Adrenal gland (tissue), 12 donors: ENCODE measurements around the gene NIN. TPM values are rescaled to one million over a fixed set of nuclear protein-coding genes. Genes with fewer than 3 reads are reported as not detected.

Source experiments
- DNase-seq, 7 donors: peaks; one replicate each; pipeline ENCODE4 v3.0.0-alpha.2; 2019 to 2020
- H3K27ac ChIP-seq, 5 donors: fragments of 200-600 bp; sonication (generic) in 4 of 5; 1 replicate in 3 of 5; 2 replicates in 2 of 5; pipeline versions ENCODE4 v1.5.1 to v1.8.0; 2016 to 2020; ENCODE audit warnings: mild to moderate bottlenecking in 1 of 5
- H3K27me3 ChIP-seq: fragments of 200-600 bp; 2 replicates; pipeline ENCODE4 v1.8.0; 2021
- H3K36me3 ChIP-seq, 2 donors: fragments of 200-600 bp; replicated peaks in 1 of 2; 1 replicate in 1 of 2; 2 replicates in 1 of 2; pipeline versions ENCODE4 v1.5.1 to v1.8.0; 2018 to 2022
- H3K4me1 ChIP-seq, 2 donors: fragments of 200-600 bp; replicated peaks in 1 of 2; 1 replicate in 1 of 2; 2 replicates in 1 of 2; pipeline versions ENCODE4 v1.5.1 to v1.8.0; 2018 to 2021
- H3K4me3 ChIP-seq, 4 donors: fragments of 200-600 bp; sonication (generic) in 3 of 4; one replicate each; pipeline ENCODE4 v1.5.1; 2016 to 2018
- H3K9me3 ChIP-seq, 3 donors: fragments of 200-600 bp; sonication (generic) in 1 of 3; replicated peaks in 1 of 3; 1 replicate in 2 of 3; 2 replicates in 1 of 3; pipeline versions ENCODE4 v1.5.1 to v1.8.0; 2016 to 2021
- CTCF ChIP-seq, 6 experiments: fragments of 450-650 bp in 4 of 6; fragments of 200-600 bp in 2 of 6; sonication (generic) in 1 of 6; IDR thresholded peaks; 1 replicate in 5 of 6; 2 replicates in 1 of 6; pipeline versions ENCODE4 v1.5.1 to v1.8.0; 2016 to 2021; ENCODE audit warnings: antibody characterized with exemption in 6 of 6, mild to moderate bottlenecking in 2 of 6, moderate library complexity in 1 of 6
- POLR2A ChIP-seq, 2 donors: fragments of 450-650 bp; IDR thresholded peaks; one replicate each; pipeline ENCODE4 v1.6.1; 2017; ENCODE audit warnings: antibody characterized with exemption in 2 of 2, mild to moderate bottlenecking in 2 of 2, moderate library complexity in 1 of 2
- WGBS, 4 donors: extraction: QIAGEN DNeasy Blood & Tissue Kit in 2 of 4; methylation state at CpG; one replicate each; pipeline versions ENCODE4 v1.1.5 to v1.1.7; 2013 to 2017; 5-methylcytosine and 5-hydroxymethylcytosine counted together
- intact Hi-C, 2 donors: fragments of 100-400 bp; cut with DNase I; formaldehyde crosslinking; loops; one replicate each; pipeline versions ENCODE4 v1.14.1 to v1.15.0; 2022 to 2023
- polyA plus RNA-seq, 3 donors: library from polyadenylated mRNA; stranded (reverse); fragments of 200-250 nt in 2 of 3; fragments of 350-450 nt in 1 of 3; fragmentation: Illumina TruSeq in 1 of 3; extraction: RNeasy Lipid Tissue Mini Kit (QIAGEN cat#74804) in 1 of 3; gene quantifications; one replicate each; pipeline ENCODE4 v1.2.3, GENCODE V29; 2013 to 2014
- small RNA-seq, 2 donors: library from RNA; depleted of rRNA; stranded (forward); fragments of <200 nt; gene quantifications; one replicate each; pipeline ENCODE3, GENCODE V24; 2016
- total RNA-seq, 9 donors: library from RNA; depleted of rRNA in 4 of 9; stranded (reverse); fragments of >200 nt in 4 of 9; fragments of 120-200 nt in 1 of 9; fragmentation: NEBNext Ultra II Directional in 1 of 9; extraction: Animal tissue kit (Norgen Biotek cat#: 25700) in 1 of 9; gene quantifications; one replicate each; pipeline versions ENCODE4 v1.1.0 to v1.2.4, GENCODE V29; 2013 to 2023
- donor health status: healthy with polysubstance abuse.
- donor health status: Bipolar disorder and iron deficiency.
- donor health status: DM: yes; HTN: yes; CAD: no.
- donor health status: DM: no; HTN: no; CAD: no.
- donor health status: DM: no; HTN: no; CAD: no.
- donor health status: DM: yes; HTN: yes; CAD: no.

Gene NIN
- total and polyA plus RNA-seq, 12 donors: 3.0 to 66.1 (median 17.9) TPM

GRCh38 chr14:50676814-50677516 is 154.0 kb downstream of the NIN start:
- no peak for DNase-seq
- WGBS, 4 donors: 84 to 91% (median 88%) methylated on average over 7 of the region's 7 CpGs
- H3K27me3 ChIP-seq: no peaks in the 10 kb centered on the region
- H3K27ac ChIP-seq: peak overlapping the region in 3 of 5 donors; percentile 8 to 57 (median 53)
- H3K4me1 ChIP-seq: peaks cover 7 to 22% of the 10 kb centered on the region in 2 donors
- H3K4me3 ChIP-seq: no peak overlapping the region
- H3K36me3 ChIP-seq: no peaks in the 10 kb centered on the region
- H3K9me3 ChIP-seq: no peaks in the 10 kb centered on the region
- no peak for TF ChIP-seq POLR2A (IDR thresholded peaks at IDR 0.05)
- TF ChIP-seq CTCF (IDR thresholded peaks at IDR 0.05): no peak
- intact Hi-C loops: no loop called here

GRCh38 chr14:50675597-50675996 is 155.4 kb downstream of the NIN start:
- Histone ChIP-seq H3K36me3 (no peaks in the 10 kb centered on the region), H3K9me3 (no peaks in the 10 kb centered on the region), H3K4me1 (peaks cover 7 to 22% of the 10 kb centered on the region in 2 donors), H3K4me3 (no peak overlapping the region), H3K27me3 (no peaks in the 10 kb centered on the region), H3K27ac (no peak overlapping the region)
- intact Hi-C loops: no loop called here
- DNase-seq: no peak
- 71 to 89% (median 80%) methylated on average over 2 of the region's 2 CpGs for WGBS, 4 donors
- no peak for TF ChIP-seq POLR2A (IDR thresholded peaks at IDR 0.05)
- TF ChIP-seq CTCF (IDR thresholded peaks at IDR 0.05): no peak

GRCh38 chr14:50670866-50671256 is 160.1 kb downstream of the NIN start:
- Histone ChIP-seq H3K27me3 (no peaks in the 10 kb centered on the region), H3K9me3 (no peaks in the 10 kb centered on the region), H3K36me3 (no peaks in the 10 kb centered on the region), H3K4me1 (peaks cover 0 to 18% of the 10 kb centered on the region in 2 donors), H3K4me3 (no peak overlapping the region), H3K27ac (no peak overlapping the region)
- DNase-seq: no peak
- TF ChIP-seq POLR2A (IDR thresholded peaks at IDR 0.05) (no peak), CTCF (IDR thresholded peaks at IDR 0.05) (no peak)
- 83 to 86% (median 85%) methylated on average over 6 of the region's 6 CpGs for WGBS, 4 donors
- intact Hi-C loops: no loop called here

GRCh38 chr14:50670196-50670865 is 160.6 kb downstream of the NIN start:
- intact Hi-C loops: no loop called here
- no peak for DNase-seq
- H3K9me3 ChIP-seq: no peaks in the 10 kb centered on the region
- H3K4me1 ChIP-seq: peaks cover 0 to 23% of the 10 kb centered on the region in 2 donors
- no peaks in the 10 kb centered on the region for H3K27me3 ChIP-seq
- H3K4me3 ChIP-seq: no peak overlapping the region
- no peak overlapping the region for H3K27ac ChIP-seq
- no peaks in the 10 kb centered on the region for H3K36me3 ChIP-seq
- 86 to 93% (median 91%) methylated on average over 10 of the region's 10 CpGs for WGBS, 4 donors
- no peak for TF ChIP-seq POLR2A (IDR thresholded peaks at IDR 0.05)
- no peak for TF ChIP-seq CTCF (IDR thresholded peaks at IDR 0.05)

Small RNA genes within 50 kb of the gene (small RNA-seq; reads per million reads assigned to genes)
- gene RF00593: 0 reads per million in 2 donors

Other genes with a start within 250 kb of the NIN start
- 10 to 100 TPM; 14.8 to 39.2 (median 27.3) TPM for gene SAV1, start 162.9 kb downstream of the NIN start, total RNA-seq
- 10 to 100 TPM; 24.5 to 27.2 (median 25.8) TPM for gene SAV1, start 162.9 kb downstream of the NIN start, polyA plus RNA-seq
- under 1 TPM in 4 of 9 donors, not detected in 5; 0.11 to 0.46 (median 0.37) TPM for gene ABHD12B, start 40.9 kb upstream of the NIN start, total RNA-seq
- under 1 TPM in 2 of 3 donors, not detected in 1; 0.10 to 0.42 TPM for gene ABHD12B, start 40.9 kb upstream of the NIN start, polyA plus RNA-seq
- gene PYGL, start 113.3 kb upstream of the NIN start, total RNA-seq: 10 to 100 TPM in 8 of 9 donors, 1 to 10 TPM in 1; 7.3 to 77.0 (median 53.8) TPM
- 10 to 100 TPM; 24.6 to 33.1 (median 26.9) TPM for gene PYGL, start 113.3 kb upstream of the NIN start, polyA plus RNA-seq